Right atrium auricular region (tissue), 2 donors: ENCODE measurements around the gene XPA. TPM values are rescaled to one million over a fixed set of nuclear protein-coding genes. Genes with fewer than 3 reads are reported as not detected.

Experiments used
- DNase-seq: peaks from one replicate; pipeline ENCODE4 v3.0.0-alpha.2; 2019; ENCODE audit warnings: low spot score
- H3K27ac ChIP-seq, 2 donors: fragments of 200-600 bp; sonication (generic); 1 replicate in 1 of 2; 2 replicates in 1 of 2; pipeline ENCODE4 v1.5.1; 2016 to 2019
- H3K27me3 ChIP-seq, 2 donors: fragments of 200-600 bp; sonication (generic); one replicate each; pipeline versions ENCODE4 v1.5.1 to v1.6.0; 2017 to 2019
- H3K36me3 ChIP-seq: fragments of 200-600 bp; sonication (generic); one replicate; pipeline ENCODE4 v1.5.1; 2016
- H3K4me1 ChIP-seq, 2 donors: fragments of 200-600 bp; sonication (generic); one replicate each; pipeline versions ENCODE4 v1.5.1 to v1.6.0; 2017 to 2019
- H3K4me3 ChIP-seq, 2 donors: fragments of 200-600 bp; sonication (generic); 1 replicate in 1 of 2; 2 replicates in 1 of 2; pipeline ENCODE4 v1.5.1; 2017 to 2019; ENCODE audit warnings: mild to moderate bottlenecking in 1 of 2, moderate library complexity in 1 of 2
- H3K9me3 ChIP-seq, 2 donors: fragments of 200-600 bp; sonication (generic); one replicate each; pipeline ENCODE4 v1.5.1; 2019
- total RNA-seq, 2 donors: library from RNA; depleted of rRNA; stranded (reverse); fragments of >200 nt; gene quantifications; one replicate each; pipeline ENCODE4 v1.1.0, GENCODE V29; 2016
- TF ChIP-seq, protein P1 (sequence below), 2 donors: fragments of 200-600 bp; sonication (generic); IDR thresholded peaks; one replicate each; pipeline ENCODE4 v1.5.1; 2019; ENCODE audit warnings: antibody characterized with exemption in 2 of 2

The XPA gene
- total RNA-seq, 2 donors from 2014 or later, result 6.9 to 7.9 TPM

- Histone ChIP-seq H3K4me3 (no peak overlapping the region), H3K27me3 (no peaks in the 10 kb centered on the region), H3K4me1 (peaks cover 0 to 1% of the 10 kb centered on the region in 2 donors), H3K36me3 (peaks cover 80% of the 10 kb centered on the region), H3K9me3 (no peaks in the 10 kb centered on the region), H3K27ac (no peak overlapping the region)
- TF ChIP-seq, protein P1, sequence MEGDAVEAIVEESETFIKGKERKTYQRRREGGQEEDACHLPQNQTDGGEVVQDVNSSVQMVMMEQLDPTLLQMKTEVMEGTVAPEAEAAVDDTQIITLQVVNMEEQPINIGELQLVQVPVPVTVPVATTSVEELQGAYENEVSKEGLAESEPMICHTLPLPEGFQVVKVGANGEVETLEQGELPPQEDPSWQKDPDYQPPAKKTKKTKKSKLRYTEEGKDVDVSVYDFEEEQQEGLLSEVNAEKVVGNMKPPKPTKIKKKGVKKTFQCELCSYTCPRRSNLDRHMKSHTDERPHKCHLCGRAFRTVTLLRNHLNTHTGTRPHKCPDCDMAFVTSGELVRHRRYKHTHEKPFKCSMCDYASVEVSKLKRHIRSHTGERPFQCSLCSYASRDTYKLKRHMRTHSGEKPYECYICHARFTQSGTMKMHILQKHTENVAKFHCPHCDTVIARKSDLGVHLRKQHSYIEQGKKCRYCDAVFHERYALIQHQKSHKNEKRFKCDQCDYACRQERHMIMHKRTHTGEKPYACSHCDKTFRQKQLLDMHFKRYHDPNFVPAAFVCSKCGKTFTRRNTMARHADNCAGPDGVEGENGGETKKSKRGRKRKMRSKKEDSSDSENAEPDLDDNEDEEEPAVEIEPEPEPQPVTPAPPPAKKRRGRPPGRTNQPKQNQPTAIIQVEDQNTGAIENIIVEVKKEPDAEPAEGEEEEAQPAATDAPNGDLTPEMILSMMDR (IDR thresholded peaks at IDR 0.05), result no peak
- no peak for DNase-seq
These were observed 51.4 kb downstream of the XPA start for GRCh38 chr9:97645720-97646119.

GRCh38 chr9:97640325-97640724, 56.8 kb downstream of the XPA start:
- peaks cover 0 to 34% of the 10 kb centered on the region in 2 donors for H3K4me1 ChIP-seq
- DNase-seq, result no peak
- H3K4me3 ChIP-seq, result no peak overlapping the region
- peaks cover 39% of the 10 kb centered on the region for H3K36me3 ChIP-seq
- H3K9me3 ChIP-seq, result no peaks in the 10 kb centered on the region
- no peak overlapping the region for H3K27ac ChIP-seq
- H3K27me3 ChIP-seq, result no peaks in the 10 kb centered on the region
- TF ChIP-seq, protein P1 (IDR thresholded peaks at IDR 0.05), result no peak

DNA sequence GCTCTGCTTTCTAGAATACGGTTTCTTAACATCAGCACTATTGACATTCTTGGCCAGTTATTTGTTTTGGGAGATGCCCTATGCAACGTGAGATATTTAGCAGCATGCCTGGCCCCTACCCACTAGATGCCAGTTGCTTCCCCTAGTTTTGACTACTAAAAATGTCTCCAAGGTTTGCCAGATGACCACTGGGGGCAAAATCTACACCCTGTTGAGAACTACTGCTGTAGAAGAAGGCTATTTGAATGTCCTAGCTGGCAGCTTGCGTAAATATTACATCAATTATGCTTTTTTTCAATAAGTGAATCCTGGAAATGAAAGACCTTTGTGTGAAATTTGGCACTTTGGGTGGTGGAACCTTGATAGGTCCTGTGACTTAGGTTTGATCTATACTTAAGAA, 58.5 kb downstream of the XPA start:
- Histone ChIP-seq H3K36me3 (peaks cover 23% of the 10 kb centered on the region), H3K27ac (no peak overlapping the region), H3K4me1 (peaks cover 0 to 47% of the 10 kb centered on the region in 2 donors), H3K27me3 (no peaks in the 10 kb centered on the region), H3K9me3 (no peaks in the 10 kb centered on the region), H3K4me3 (no peak overlapping the region)
- TF ChIP-seq, protein P1 (IDR thresholded peaks at IDR 0.05), result peak in 1 of 2 donors; percentile 19
- DNase-seq, result no peak

- Histone ChIP-seq H3K4me3 (no peak overlapping the region), H3K9me3 (no peaks in the 10 kb centered on the region), H3K36me3 (peaks cover 5% of the 10 kb centered on the region), H3K27me3 (no peaks in the 10 kb centered on the region), H3K27ac (no peak overlapping the region), H3K4me1 (peaks cover 0 to 52% of the 10 kb centered on the region in 2 donors)
- DNase-seq, result no peak
- TF ChIP-seq, protein P1 (IDR thresholded peaks at IDR 0.05), result no peak
These were observed 60.2 kb downstream of the XPA start for GRCh38 chr9:97636903-97637302.

DNA sequence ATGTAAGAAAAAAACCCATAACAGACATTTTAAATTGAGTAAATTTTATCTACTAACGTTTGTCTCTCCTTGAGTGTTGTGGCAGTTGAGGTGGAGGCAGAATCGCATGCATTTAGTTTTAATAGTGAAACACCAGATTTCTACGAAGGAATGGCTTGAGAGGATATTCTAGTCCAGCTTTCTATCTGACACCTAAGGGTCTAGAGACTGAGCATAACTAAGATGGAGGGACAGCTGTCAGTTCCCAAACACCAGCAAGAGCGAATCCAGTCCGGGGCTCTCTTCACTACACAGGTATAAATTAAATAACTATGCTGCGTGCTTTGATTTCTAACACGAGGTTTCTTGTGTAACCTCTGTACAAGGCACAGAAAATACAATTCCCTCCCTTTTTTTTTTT, 62.1 kb downstream of the XPA start:
- Histone ChIP-seq H3K9me3 (no peaks in the 10 kb centered on the region), H3K4me3 (no peak overlapping the region), H3K36me3 (no peaks in the 10 kb centered on the region), H3K27ac (peak overlapping the region; percentile 37 to 99), H3K27me3 (no peaks in the 10 kb centered on the region), H3K4me1 (peaks cover 0 to 55% of the 10 kb centered on the region in 2 donors)
- no peak for DNase-seq
- TF ChIP-seq, protein P1 (IDR thresholded peaks at IDR 0.05), result no peak

GRCh38 chr9:97633859-97634490, 63.2 kb downstream of the XPA start:
- no peaks in the 10 kb centered on the region for H3K36me3 ChIP-seq
- peak overlapping the region; percentile 98 to 99 for H3K27ac ChIP-seq
- DNase-seq, result no peak
- H3K27me3 ChIP-seq, result no peaks in the 10 kb centered on the region
- TF ChIP-seq, protein P1 (IDR thresholded peaks at IDR 0.05), result no peak
- H3K4me3 ChIP-seq, result peak overlapping the region; percentile 93 to 96
- H3K4me1 ChIP-seq, result peaks cover 0 to 59% of the 10 kb centered on the region in 2 donors
- no peaks in the 10 kb centered on the region for H3K9me3 ChIP-seq
